DLD1 (cell line): ENCODE data around the gene PADI2.

Experiments
- in situ Hi-C: cut with HindIII; loops from 2 replicates; pipeline ENCODE4 v1.10.0; 2017; ENCODE audit warnings: low sequenced_read_pairs

The PADI2 gene

DNA sequence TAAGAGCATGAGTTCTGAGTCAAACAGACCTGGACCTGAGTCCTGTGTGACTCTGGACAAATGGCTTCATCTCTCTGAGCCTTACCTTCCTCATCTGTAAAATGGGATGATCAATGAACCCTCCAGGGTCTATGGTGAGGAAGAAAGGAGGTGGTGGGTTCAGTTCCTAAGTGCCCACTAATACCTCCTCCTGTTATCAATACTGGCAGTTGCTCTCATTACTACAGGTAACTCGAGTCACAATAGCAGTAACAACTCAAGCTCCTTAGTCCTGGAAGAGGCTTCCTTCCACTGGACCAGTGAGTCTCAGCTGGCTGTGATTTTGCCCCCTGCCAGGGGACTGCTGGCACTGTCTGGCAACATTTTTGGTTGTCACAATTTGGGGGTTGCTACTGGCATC is 2.6 kb downstream of the PADI2 start:
- in situ Hi-C loops = no loop called here

DNA sequence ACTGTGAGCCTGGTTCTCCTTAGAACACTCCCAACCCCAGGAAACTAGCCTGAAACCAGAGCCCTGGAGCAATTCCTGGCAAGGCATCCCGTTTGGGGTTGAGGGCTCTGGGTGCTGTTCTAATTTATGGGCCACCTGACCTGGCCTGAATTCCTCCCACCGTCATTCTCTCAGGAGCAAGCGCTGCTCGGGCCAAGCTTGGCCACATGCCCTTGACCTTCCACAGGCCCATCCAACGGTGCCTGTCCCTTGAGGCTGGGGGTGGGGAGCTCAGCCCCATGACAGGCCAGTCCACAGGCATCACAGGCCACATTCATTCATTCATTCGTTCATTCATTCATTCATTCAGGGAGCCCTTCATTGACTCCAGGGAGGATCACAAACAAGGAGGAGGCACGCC is 5.3 kb downstream of the PADI2 start:
- in situ Hi-C loops = no loop called here

DNA sequence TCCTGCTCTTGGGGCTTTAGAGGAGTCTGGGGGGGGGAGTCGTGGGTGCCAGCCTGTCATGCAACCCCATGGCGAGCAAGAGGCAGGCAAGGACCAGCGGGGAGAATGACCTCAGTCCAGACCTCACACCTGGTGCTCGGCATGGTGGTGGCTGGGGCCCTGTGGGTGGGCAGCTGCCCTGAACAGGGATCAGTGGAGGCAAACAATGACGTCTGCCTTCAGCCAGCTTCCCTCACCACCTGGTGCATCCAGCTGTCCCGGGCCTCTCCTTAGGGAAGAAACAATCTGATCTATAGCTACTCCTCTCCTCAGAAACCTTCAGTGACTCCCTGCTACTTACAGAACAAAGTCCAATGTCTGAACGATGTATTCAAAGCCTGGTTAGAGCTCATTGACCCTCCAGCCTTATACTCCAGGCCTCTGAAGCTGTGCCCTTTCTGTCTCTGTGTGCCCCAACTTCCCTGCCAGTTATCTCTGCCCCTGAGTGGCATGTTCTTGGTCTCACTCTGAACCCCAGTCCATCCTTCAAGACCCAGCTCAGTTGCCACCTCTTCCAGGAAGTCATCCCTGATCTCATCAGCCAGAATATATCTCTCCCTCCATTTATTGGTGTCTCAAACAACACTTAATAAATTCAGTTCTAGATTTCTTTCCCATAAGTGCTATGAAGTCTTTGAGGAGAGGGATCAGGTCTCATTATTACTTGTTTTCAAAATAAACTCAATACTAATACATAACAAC is 6.6 kb downstream of the PADI2 start:
- in situ Hi-C loops = no loop called here

DNA sequence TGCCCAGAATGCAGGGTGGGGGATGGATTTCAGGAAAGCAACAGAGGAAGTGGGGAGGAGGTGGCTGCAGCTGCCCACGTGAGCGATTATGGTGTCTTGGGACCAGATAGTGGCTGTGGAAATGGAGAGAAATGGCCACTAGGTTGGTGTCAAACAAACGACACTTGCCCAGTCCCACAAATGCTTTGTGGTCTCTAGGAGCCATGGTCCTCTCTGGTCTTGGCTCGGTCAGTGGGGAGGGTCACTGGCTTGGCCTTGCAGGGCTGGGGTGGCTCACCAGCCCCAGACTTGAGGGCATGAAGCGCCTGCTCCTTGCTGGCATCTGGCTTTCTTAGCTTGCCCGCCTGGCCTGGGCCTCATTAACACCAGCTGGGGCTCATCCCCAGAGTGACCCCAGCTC is 7.2 kb downstream of the PADI2 start:
- in situ Hi-C loops = no loop called here

DNA sequence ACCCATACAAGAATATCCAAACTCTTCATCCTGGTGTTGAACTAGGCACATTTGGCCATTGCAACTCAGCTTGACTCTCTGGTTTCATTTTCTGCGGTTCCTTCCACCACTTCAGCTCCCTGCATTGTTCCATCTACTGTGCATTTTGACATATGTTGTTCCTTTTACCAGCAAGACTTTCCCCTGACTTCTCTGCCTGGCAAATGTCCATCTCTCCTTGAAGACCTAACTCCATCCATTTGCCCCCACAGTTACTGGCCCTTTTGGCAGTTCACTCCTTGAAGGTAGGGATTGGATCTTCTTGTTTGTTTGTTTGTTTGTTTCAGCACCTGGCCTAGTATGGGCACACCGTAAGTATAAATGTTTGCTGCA is 8.7 kb downstream of the PADI2 start:
- in situ Hi-C loops = no loop called here

DNA sequence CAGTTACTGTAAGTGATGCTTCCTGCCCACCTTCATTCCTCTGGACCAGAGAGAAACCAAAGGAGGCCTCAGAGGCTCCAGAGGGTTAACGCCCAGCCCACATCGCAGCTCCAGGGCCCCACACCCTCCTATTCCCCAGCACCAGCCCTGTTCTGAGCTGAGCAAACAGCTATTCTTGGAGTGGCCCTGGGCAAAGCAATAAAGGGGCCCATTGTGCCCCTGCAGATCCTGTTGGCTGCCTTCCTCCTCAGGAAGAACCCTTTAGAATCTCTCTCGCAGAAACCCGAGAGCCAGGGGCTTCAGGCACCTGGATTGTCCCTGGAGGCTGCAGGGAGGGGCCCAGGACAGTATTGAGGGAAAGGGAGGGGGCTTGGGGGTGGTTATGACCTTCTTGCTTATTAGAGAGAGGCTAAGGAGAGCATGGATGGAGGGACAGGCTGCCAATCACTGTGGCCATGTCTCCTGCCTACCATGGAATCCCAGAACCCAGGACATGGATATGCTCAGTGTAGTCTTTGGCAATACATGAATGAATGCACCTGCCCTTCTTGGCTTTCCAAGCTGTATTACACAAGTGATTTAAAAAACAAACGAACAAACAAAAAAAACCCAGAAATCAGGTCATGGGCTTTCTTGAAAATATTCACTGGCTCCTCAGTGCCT is 9.2 kb downstream of the PADI2 start:
- in situ Hi-C loops = no loop called here

DNA sequence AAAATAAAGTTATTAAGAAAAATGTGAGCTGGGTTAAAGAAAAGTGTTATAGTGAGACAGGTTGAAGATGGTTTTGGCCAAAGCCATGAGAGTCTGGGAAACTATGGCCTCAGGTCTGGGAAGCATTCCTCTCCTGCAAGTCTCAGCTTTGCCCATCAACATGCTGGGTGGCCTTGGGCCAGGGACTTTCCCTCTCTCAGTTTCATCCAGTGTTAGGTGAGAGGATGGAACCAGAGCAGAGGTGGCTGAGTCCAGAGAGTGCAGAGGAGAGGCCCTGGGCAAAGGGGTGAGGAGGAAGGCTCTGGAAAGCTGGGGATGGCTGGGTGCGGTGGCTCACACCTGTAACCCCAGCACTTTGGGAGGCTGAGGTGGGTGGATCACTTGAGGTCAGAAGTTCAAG is 10.5 kb downstream of the PADI2 start:
- in situ Hi-C loops = no loop called here

DNA sequence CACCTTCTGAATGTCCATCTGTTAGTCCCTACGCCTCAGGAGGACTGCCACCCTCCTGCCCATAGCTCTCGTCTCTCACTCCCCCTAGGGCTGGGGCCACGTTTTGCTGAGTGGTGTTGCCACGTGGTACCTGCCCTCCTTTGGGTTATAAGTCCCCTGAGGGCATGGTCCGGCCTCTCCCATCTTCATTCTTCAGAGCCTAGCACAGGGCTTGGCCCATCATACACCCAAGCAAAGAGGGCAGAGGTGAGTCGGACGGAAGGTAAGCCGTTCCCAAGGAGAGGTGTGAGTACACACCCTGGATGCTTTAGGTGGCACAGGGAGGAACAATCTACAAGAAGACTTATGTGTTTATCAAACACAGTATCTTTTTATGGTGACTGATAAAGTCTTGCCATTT is 10.9 kb downstream of the PADI2 start:
- in situ Hi-C loops = no loop called here

DNA sequence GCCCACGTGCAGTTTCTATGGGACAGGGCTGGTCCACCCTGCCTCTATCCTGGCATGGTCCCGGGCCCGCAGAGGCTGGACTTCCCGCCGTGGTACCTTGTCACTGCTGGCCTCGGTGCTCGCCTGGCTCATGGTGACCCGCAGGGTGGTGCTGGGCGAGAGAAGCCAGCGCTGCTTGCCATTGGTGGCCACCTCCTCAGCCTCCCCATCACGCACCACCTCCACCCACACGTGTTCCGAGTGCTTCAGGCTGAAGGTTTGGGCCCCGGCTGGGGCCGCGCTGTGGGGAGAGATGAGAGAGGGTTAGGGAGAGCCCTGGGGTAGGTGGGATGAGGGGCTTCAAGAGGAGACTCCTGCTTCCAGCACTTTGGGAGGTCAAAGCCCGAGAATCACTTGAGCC is 14.5 kb downstream of the PADI2 start:
- in situ Hi-C loops = no loop called here

DNA sequence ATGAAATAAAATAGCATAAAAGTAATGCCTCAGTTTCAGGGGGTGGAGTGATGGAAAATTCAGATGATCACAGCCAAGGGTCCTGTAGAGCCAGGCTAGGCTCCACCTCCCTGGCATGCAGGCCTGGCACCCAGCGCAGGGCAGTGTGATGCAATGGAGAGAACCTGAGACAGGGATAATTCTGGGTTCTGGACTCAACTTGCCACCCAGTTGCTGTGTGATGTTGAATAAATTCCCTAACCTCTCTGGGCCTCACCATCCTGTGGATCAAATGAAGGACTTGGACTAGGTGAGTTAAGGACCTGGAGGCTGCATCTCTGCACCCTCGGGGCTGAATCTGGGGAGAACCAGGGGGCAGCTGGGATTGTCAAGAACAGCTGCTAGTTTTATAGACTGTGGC is 17.0 kb downstream of the PADI2 start:
- in situ Hi-C loops = no loop called here

DNA sequence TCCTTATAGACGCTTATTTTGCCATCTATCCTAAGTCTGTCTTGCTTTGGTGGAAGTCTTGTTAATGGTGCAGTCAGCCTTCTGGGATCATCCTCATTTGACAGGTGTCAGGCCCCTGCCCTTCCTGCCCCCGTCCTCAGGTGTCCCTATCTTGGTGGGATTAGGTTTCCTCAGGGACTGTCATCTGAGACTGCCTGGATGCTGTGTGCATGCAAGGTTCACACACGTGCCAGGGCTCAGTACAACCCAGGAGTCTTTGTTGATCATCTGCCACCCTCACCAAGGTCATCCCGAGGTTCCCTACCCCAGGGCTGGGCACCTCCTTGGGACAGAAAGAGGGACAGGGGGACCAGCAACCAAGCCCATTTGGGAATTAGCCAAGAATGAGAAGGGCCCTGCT is 18.0 kb downstream of the PADI2 start:
- in situ Hi-C loops = no loop called here

DNA sequence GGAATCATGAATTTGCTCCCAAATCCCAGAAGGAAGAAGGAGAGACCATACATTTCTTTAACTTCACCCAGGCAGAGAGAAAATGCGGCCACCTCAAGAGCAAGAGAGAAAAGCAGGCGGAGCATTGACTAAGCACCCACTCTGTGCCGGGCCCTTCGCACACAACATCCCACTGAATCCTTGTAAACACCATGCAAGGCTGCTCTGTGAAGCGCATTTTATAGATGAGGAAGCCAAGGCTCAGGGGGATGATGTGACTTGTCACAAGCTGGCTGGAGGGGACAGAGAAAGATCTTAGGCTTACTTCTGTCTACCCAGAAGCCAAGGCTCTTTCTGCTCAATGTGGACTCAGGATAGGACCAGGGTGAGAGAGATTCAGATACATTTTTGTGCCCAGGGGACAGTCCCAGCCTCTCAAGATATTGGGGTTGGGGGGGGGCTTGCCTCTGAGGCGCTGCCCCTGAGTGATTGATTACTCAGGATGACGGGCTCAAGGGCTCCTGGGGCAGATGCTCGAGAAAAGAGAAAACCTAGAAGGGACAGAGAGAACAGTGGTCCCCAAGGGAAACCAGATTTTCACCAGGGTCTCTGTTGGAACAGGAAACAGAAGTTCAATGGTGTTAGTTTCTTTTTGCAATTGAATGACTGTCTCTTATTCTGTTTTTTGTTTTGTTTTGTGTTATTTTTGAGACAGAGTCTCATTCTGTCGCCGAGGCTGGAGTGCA is 19.5 kb downstream of the PADI2 start:
- in situ Hi-C loops = no loop called here

DNA sequence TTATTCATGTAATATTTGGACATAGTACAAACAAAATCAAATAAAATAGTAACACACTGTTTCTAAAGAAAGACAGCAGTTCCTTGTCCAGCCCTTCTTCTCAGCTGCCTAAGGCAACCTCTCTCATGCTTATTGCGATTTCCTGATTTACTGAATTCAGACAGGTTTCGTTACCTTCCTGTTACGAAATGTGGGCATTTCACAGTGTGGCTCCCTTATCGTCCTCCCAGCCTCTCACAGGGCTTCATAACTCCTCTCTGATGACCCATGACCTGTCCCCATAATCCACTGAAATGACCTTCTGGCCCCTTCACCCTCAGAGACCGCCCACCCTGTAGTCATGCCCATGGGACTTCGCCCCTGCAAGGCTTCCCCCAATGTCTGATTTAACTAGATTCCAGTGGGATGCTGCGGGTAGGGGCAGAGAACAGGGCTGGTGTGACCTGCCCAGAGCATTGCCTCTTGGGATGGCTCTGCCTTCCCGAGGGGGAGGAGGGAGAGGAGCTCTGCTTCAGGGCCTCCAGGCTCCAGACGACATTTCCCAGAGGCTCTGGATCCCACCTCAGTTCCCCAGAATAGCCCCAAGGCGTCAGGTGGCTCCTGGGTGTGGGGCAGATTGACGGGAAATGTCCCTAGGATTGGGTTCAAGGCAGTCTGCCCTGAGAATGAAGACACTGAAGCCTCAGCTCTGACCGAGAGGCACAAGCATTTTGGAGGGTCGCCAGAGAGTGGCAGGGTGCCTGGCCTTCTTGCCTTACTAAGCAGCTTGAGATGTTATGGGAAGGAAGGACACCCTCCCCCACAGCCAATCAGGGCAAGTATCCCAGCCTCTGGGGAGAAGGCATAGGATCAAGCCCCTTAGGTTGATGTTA is 20.6 kb downstream of the PADI2 start:
- in situ Hi-C loops = no loop called here

DNA sequence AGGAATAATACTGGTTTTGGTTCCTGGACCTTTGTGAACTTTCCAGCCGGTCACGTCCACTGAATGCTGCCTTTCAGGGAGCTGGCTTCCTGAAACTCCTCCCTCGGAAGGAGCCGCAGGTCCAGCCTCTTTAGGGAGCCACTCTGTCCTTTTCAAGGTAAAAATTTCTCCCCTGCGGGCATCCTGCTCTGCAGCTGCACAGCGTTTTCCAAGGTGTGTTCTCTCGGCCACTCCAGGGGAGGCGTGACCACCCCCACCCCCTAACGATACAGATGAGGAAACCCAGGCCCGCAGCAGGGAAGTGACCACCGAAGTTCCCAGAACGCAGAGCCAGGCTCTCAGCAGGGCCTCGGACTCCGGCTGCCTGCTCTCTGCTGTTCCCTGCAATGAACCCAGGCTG is 21.5 kb downstream of the PADI2 start:
- in situ Hi-C loops = no loop called here

DNA sequence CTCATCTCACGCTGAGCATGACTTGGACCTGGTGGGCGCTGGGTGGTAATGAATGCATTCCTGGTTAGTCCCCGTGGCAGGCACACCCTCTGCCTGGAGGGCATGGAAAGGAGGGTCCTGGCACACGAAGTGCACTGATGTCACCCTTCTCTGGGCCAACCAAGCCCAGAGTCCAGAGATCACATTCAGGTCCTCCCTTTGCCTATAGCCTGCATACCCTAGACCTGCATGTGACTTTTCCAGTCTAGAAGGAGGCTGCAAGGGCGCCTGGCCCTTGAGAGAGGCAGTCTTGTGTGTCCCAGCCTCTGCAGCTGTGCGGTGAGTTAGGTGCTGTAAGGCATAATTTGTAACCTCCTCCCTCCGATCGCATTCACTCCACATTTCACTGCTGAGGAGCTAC is 22.1 kb downstream of the PADI2 start:
- in situ Hi-C loops = no loop called here

DNA sequence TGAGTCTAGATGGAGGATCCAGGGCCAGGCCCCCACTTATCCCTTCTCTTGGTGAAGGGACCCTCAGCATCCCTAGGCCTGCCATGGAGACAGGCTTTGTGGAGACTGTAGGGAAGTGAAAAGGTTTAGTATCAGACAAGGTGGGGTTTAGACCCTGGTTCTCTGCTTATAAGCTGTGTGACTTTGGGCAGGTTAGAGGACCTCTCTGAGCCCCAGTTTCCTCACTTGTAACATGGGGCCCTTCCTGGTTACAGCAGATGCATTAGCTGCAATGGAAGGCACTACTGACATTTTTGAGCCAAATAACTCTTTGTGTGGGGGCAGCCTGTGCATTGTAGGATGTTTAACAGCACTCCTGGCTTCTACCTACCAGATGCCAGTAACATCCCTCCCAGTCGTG is 22.7 kb downstream of the PADI2 start:
- in situ Hi-C loops = no loop called here

DNA sequence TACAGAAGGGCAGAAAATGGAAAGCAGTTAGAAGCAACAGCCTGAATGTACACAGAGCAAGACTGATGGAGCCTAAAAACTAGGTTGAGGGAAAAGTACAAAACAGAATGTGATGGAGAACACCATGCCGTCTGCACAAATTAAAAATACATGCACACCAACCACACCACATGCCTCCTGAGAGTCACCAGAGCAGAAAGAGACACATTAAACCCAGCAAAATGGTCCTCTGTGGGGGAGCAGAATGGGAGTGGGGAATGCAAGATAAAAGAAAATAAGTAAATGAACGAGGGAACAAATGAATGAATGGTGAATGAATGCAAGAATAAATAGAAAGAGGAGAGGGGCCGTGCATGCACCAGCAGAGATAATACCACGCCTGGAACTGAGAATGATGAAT is 24.1 kb downstream of the PADI2 start:
- in situ Hi-C loops = no loop called here

DNA sequence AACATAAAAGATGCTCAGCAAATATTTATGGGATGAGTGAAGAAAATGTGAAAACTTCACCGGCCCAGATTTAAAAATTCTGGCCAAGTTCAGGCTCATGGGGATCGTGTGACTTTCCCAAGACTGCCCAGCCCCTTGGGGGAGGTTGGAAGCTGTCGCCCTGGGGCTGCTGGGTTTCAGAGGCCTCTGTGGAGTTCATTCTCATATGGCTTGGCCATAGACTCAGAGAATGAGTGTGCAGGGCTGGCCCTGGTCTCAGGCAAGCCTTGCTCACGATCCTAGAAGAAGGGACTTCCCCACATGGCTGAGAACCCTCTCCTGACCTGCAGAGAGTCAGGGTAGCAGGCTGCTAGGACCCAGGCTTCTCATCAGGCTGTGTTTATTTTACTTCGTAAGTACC is 24.6 kb downstream of the PADI2 start:
- in situ Hi-C loops = no loop called here

DNA sequence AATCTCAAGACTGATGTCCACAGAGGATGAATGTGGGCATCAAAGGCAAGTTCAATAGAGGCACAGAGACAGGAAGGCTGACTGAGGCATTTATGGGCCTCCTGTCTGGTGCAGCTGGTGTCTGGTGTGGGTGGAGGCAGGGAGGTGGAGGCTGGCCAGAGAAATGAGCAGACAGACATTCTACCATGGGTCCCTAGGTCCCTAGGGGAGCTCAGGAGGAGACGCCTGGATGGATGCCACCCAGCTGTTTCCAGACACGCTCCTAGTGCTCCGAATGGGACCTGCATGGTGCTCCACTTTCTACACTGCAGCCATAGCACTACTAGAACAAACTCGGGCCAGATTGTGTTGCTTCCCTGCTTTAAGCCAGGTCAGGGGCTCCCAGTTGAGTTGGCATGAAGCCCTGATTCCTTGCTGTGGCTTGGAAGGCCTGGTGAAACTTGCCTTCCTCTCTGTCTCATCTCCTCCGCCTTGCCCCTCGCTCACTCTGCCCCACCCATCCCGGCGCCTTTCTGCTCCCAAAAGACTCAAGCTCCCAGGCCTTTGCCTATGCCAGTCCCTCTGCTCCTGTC is 25.3 kb downstream of the PADI2 start:
- in situ Hi-C loops = no loop called here

DNA sequence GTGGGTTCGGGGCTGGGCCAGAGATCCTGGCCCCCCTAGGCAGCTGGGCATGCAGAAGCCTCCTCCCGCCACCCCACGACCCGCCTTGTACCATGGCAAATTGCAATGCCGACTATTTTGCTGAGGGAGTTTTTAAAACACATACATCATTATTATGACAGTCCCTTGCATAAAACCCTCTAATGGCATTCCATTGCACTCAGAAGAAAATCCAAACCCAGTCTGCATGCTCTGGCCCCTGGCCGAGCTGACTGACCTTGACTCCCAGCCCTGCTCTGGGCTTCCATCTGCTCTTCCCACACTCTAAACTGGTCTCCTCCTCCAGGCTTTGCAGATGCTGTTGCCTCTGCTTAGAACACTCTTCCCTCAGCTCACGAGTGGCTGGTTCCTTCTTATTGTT is 28.0 kb downstream of the PADI2 start:
- in situ Hi-C loops = no loop called here

DNA sequence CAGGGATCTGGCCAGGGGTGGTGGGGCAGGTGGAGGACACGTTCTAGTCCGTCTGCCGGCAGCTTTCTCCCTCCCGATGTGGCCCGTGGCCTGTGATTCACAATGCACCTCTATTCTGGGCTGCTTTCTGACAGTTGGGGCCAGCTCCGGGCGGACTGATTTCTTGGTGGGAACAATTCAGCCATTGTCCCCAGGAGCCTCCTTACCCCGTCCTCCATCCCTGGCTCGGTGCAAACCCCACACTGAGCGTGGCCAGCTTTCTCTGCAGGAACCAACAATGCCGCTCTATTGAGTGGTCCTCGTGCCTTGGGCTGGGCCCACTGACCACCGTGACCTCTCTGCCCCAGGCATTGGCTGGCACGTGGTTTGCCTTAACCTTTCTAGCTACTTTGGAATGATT is 29.7 kb downstream of the PADI2 start:
- in situ Hi-C loops = no loop called here
